HG02678 (cell line): ENCODE data around the gene PHKA2.
A peak's percentile ranks its signal among the peaks of the same experiment; 100 is the strongest.
"Not testable (repeated sequence)": the region's sequence is repeated elsewhere in the genome, so short reads cannot be mapped to it uniquely, and the experiment has no call there.

Experiments
- ATAC-seq: cut with Tn5 transposase; IDR thresholded peaks from one replicate; pipeline ENCODE4 v1.9.1; 2021; ENCODE audit warnings: mild to moderate bottlenecking, moderate library complexity; ENCODE audit not compliant: unreplicated experiment

PHKA2 gene

GRCh38 chrX:18871161-18871890 lies 112.6 kb downstream of the PHKA2 start:
- ATAC-seq: no peak

- no peak for ATAC-seq
Measured at GRCh38 chrX:18864390-18864920, 119.5 kb downstream of the PHKA2 start.

GRCh38 chrX:18861511-18861910 lies 122.4 kb downstream of the PHKA2 start:
- ATAC-seq: no peak

GRCh38 chrX:18856645-18856997 lies 127.3 kb downstream of the PHKA2 start:
- no peak for ATAC-seq

GRCh38 chrX:18855919-18856644 lies 127.8 kb downstream of the PHKA2 start:
- peak; percentile 92 for ATAC-seq

- not testable (repeated sequence) for ATAC-seq
Measured at GRCh38 chrX:18847901-18848300, 136.0 kb downstream of the PHKA2 start.
